Muscle layer of colon (tissue), 2 donors: ENCODE measurements around the gene SIRT4.
A peak's percentile ranks its signal among the peaks of the same experiment; 100 is the strongest.

Experiments
- H3K27ac ChIP-seq: one replicate; pipeline ENCODE4 v1.7.0; 2013; ENCODE audit warnings: low read depth, mild to moderate bottlenecking, low read length, moderate library complexity
- H3K27me3 ChIP-seq, 2 donors: one replicate each; pipeline ENCODE4 v1.7.0; 2013; ENCODE audit warnings: low read length in 2 of 2, mild to moderate bottlenecking in 2 of 2; ENCODE audit not compliant: insufficient read depth in 2 of 2, control insufficient read depth in 1 of 2
- H3K36me3 ChIP-seq: one replicate; pipeline ENCODE4 v1.7.0; 2013; ENCODE audit warnings: mild to moderate bottlenecking, low read length; ENCODE audit not compliant: insufficient read depth
- H3K4me1 ChIP-seq: one replicate; pipeline ENCODE4 v1.7.0; 2013; ENCODE audit warnings: mild to moderate bottlenecking, low read length; ENCODE audit not compliant: insufficient read depth
- H3K4me3 ChIP-seq, 2 donors: one replicate each; pipeline ENCODE4 v1.7.0; 2013; ENCODE audit warnings: low read length in 2 of 2, low read depth in 1 of 2, mild to moderate bottlenecking in 1 of 2, moderate library complexity in 1 of 2
- H3K9ac ChIP-seq: one replicate; pipeline ENCODE4 v1.7.0; 2013; ENCODE audit warnings: low read length
- H3K9me3 ChIP-seq: one replicate; pipeline ENCODE4 v1.7.0; 2013; ENCODE audit warnings: mild to moderate bottlenecking, low read length
- donor health status: abdominal sarcoma.
- donor health status: Adenocarcinoma of cecum.

The SIRT4 gene

DNA sequence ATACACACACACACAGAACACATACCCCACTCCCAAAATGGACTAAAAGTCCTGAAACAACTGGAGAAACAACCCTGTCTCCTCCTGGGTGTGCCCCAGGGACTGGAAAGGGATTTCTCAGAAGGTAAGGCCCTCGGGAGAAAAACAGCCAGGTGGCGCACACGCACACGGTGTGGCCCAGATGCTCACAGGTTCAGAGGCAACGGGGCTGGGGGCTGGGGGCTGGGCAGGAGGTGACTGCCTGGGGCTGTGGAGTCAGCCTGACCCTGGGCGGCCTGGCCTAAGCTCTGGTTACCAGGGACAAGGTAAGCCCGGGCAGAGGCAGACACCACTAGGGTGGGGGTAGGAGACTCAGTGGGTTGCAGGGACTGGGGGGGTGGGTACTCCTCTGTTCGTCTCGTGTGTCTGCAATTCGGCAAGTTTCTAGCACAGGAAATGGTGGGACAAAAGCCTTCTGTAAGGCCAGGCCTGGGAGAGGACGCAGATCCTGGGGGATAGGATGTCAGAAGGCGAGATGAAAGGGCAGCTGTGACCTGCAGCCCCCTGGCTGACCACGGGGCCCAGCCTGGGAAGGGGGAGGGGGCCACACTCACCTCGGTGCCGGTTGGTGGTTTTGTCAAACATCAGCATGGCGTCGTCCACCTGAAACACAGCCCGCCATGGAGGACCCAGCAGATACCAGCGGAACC lies 56.4 kb downstream of the SIRT4 start:
- Histone ChIP-seq H3K9ac (no peak overlapping the region), H3K4me3 (no peak overlapping the region), H3K9me3 (no peaks in the 10 kb centered on the region), H3K27me3 (no peaks in the 10 kb centered on the region), H3K4me1 (no peaks in the 10 kb centered on the region), H3K27ac (no peak overlapping the region), H3K36me3 (no peaks in the 10 kb centered on the region)

GRCh38 chr12:120359128-120359527 lies 57.0 kb downstream of the SIRT4 start:
- Histone ChIP-seq H3K4me1 (no peaks in the 10 kb centered on the region), H3K36me3 (no peaks in the 10 kb centered on the region), H3K4me3 (no peak overlapping the region), H3K27ac (no peak overlapping the region), H3K9ac (no peak overlapping the region), H3K9me3 (no peaks in the 10 kb centered on the region), H3K27me3 (no peaks in the 10 kb centered on the region)

DNA sequence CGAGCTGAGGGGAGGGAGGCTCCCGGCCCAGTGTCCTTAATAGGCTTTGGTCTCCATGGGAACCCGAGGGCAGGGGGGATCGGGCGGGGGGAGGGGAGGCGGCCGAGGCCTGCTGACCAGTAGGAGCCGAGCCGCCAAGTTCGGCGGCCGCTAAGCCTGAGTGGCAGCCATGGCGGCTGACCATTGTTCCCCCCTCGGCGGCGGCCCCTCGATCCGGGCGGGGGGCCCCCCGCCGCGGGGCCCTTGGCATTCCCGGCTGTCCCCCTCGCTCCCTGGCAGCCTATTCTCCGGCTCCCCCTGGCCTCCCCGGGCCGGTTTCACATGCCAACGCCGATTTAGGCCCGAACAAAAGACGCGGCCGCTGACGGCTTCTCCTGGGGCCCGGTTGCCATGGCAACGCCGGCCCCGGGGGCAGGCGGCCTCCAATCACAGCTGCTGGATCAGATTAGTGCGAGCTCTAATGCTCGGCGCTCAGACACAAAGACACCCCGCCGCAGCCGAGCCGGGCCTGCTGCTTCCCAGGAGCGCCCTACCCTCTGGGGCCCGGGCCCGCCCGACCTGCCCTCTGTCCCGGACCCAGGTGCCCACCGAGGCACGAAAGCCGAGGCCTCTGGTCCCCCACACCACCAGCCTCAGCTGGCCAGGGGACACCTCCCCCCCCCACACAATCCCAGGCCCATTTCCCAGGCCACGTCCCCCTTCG lies 59.5 kb downstream of the SIRT4 start:
- Histone ChIP-seq H3K36me3 (no peaks in the 10 kb centered on the region), H3K9me3 (no peaks in the 10 kb centered on the region), H3K4me3 (peak overlapping the region; percentile 23 to 52), H3K27me3 (no peaks in the 10 kb centered on the region), H3K9ac (no peak overlapping the region), H3K27ac (no peak overlapping the region), H3K4me1 (no peaks in the 10 kb centered on the region)
